ENCODE measurements around the gene KCNT1.

The KCNT1 gene

DNA sequence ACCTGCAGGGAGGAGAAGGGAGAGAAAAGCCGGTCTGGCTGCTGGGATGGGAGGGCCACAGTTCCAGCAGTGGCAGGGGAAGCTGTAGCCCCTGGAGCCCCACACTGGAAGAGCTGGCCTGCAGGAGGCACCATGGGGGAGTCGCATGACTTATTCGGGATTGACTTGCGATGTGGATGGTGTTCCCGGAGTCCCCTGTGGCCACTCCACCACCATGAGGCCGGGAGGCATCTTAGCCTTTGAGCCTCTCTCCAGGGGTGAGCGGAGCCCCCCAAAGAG is 92.0 kb downstream of the KCNT1 start:
- Histone ChIP-seq H3K4me3 (ENCODE audit: low read length) (no peak overlapping the region), H3K27me3 (ENCODE audit: insufficient read depth, low read length) (no peaks in the 10 kb centered on the region), H3K27ac (ENCODE audit: low read length) (no peak overlapping the region), H3K9me3 (ENCODE audit: insufficient read depth, low read depth, low read length) (no peaks in the 10 kb centered on the region), H3K9ac (ENCODE audit: low read depth, low read length) (no peak overlapping the region; the same call in 1 of the 2 replicates), H3K36me3 (ENCODE audit: insufficient read depth, low read depth, low read length) (no peaks in the 10 kb centered on the region), H3K4me1 (ENCODE audit: insufficient read depth, low read length) (no peaks in the 10 kb centered on the region)

GRCh38 chr9:135794361-135794885 is 92.4 kb downstream of the KCNT1 start:
- Histone ChIP-seq H3K4me3 (ENCODE audit: low read length) (no peak overlapping the region), H3K9me3 (ENCODE audit: insufficient read depth, low read depth, low read length) (no peaks in the 10 kb centered on the region), H3K36me3 (ENCODE audit: insufficient read depth, low read depth, low read length) (no peaks in the 10 kb centered on the region), H3K9ac (ENCODE audit: low read depth, low read length) (no peak overlapping the region), H3K27me3 (ENCODE audit: insufficient read depth, low read length) (no peaks in the 10 kb centered on the region), H3K4me1 (ENCODE audit: insufficient read depth, low read length) (no peaks in the 10 kb centered on the region), H3K27ac (ENCODE audit: low read length) (no peak overlapping the region)

DNA sequence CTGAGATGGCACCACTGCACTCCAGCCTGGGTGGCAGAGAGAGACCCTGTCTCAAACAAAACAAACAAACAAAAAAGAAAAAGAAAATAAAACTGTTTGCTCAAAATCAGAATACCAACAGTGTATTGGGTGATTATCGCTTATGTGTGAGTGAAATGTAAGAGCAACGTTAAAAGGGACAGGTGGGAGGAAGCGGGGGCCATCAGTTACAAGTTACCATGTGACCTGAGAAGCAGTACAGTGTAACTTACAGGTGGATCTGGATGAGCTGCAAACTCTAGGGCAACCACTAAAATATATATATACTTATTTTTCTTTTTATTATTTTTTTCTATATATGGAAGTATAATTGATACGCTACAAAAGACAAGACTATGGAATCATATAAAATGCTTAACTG is 93.4 kb downstream of the KCNT1 start:
- no peaks in the 10 kb centered on the region for H3K27me3 ChIP-seq (ENCODE audit: insufficient read depth, low read length)
- H3K9ac ChIP-seq (ENCODE audit: low read depth, low read length): no peak overlapping the region
- no peaks in the 10 kb centered on the region for H3K36me3 ChIP-seq (ENCODE audit: insufficient read depth, low read depth, low read length)
- no peaks in the 10 kb centered on the region for H3K9me3 ChIP-seq (ENCODE audit: insufficient read depth, low read depth, low read length)
- H3K4me3 ChIP-seq (ENCODE audit: low read length): no peak overlapping the region
- H3K4me1 ChIP-seq (ENCODE audit: insufficient read depth, low read length): no peaks in the 10 kb centered on the region
- no peak overlapping the region for H3K27ac ChIP-seq (ENCODE audit: low read length)

DNA sequence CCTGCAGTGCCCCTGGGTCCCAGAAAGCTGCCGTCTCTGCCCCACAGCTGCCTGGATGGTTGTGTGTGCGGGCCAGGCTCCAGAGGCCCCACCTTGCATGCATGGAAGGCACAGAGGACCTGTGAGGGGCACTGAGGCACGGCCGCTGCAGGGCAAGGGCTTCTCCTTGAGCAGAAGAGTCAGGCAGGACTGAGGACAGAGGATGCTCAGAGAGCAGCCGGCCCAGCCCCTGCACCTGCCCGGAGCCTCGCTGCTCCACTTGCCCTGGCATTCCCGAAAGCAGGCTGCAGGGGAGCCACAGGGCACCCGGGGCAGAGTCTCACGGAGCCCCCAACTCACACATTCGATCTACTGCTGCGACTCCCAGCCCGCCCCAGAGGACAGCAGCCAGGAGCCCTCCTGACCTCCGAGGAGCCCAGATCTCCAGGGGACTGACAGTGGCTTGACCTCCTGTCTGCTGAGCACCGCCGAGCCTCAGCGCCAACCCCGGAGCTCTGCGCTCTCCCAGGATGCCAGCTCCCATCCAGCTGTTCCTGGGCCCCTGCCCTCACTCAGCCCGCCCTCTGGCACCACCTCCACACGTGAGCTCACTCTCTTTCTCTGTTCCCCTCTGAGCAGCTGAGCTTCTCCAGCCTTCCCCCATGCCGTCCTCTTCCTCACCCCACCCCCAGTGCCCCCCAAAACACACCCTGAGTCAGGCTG is 95.0 kb downstream of the KCNT1 start:
- no peaks in the 10 kb centered on the region for H3K4me1 ChIP-seq (ENCODE audit: insufficient read depth, low read length)
- no peaks in the 10 kb centered on the region for H3K27me3 ChIP-seq (ENCODE audit: insufficient read depth, low read length)
- no peak overlapping the region for H3K27ac ChIP-seq (ENCODE audit: low read length)
- H3K9ac ChIP-seq (ENCODE audit: low read depth, low read length): no peak overlapping the region
- H3K36me3 ChIP-seq (ENCODE audit: insufficient read depth, low read depth, low read length): no peaks in the 10 kb centered on the region
- H3K9me3 ChIP-seq (ENCODE audit: insufficient read depth, low read depth, low read length): no peaks in the 10 kb centered on the region
- H3K4me3 ChIP-seq (ENCODE audit: low read length): no peak overlapping the region

GRCh38 chr9:135797507-135798262 is 95.7 kb downstream of the KCNT1 start:
- H3K9me3 ChIP-seq (ENCODE audit: insufficient read depth, low read depth, low read length): no peaks in the 10 kb centered on the region
- no peak overlapping the region for H3K27ac ChIP-seq (ENCODE audit: low read length)
- no peaks in the 10 kb centered on the region for H3K36me3 ChIP-seq (ENCODE audit: insufficient read depth, low read depth, low read length)
- H3K9ac ChIP-seq (ENCODE audit: low read depth, low read length): no peak overlapping the region
- no peaks in the 10 kb centered on the region for H3K4me1 ChIP-seq (ENCODE audit: insufficient read depth, low read length)
- no peaks in the 10 kb centered on the region for H3K27me3 ChIP-seq (ENCODE audit: insufficient read depth, low read length)
- no peak overlapping the region for H3K4me3 ChIP-seq (ENCODE audit: low read length)

DNA sequence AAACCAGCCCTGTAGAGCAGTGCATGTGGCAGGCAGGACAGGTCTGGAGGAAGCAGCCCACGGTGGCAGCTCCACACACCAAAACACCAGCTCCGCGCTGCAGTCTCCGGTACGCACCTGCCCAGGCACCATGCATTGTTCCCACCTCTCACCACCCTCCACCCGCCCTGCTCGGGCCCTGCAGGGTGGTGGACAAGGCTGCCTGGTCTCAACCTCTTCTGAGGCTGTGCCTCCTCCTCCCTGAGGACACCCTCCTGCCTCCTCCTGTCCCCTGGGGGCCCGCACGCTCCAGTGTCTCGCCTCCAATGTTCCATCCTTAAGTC is 96.2 kb downstream of the KCNT1 start:
- no peak overlapping the region for H3K27ac ChIP-seq (ENCODE audit: low read length)
- H3K36me3 ChIP-seq (ENCODE audit: insufficient read depth, low read depth, low read length): no peaks in the 10 kb centered on the region
- no peak overlapping the region for H3K4me3 ChIP-seq (ENCODE audit: low read length)
- no peaks in the 10 kb centered on the region for H3K27me3 ChIP-seq (ENCODE audit: insufficient read depth, low read length)
- no peak overlapping the region for H3K9ac ChIP-seq (ENCODE audit: low read depth, low read length)
- no peaks in the 10 kb centered on the region for H3K4me1 ChIP-seq (ENCODE audit: insufficient read depth, low read length)
- H3K9me3 ChIP-seq (ENCODE audit: insufficient read depth, low read depth, low read length): no peaks in the 10 kb centered on the region

DNA sequence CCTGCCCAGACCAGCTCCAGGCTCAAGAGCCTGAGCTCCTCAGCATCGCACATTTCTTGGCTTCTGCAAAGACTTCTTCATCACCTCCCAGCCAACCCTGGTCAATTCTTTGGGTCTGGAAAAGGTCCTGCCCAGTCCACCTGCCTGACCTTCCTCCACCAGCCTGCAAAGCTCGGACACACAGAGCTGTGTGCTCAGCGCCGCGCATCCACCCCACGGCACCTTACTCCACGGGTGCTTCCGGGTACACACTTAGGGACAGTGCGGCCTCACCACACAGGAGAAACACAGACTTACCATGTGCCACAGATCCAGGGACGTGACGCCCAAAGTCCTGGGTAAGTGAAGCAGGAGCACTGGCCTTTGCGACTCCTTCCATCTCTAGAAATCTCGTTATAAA is 97.3 kb downstream of the KCNT1 start:
- Histone ChIP-seq H3K36me3 (ENCODE audit: insufficient read depth, low read depth, low read length) (no peaks in the 10 kb centered on the region), H3K27me3 (ENCODE audit: insufficient read depth, low read length) (no peaks in the 10 kb centered on the region), H3K4me1 (ENCODE audit: insufficient read depth, low read length) (no peaks in the 10 kb centered on the region), H3K4me3 (ENCODE audit: low read length) (no peak overlapping the region), H3K9me3 (ENCODE audit: insufficient read depth, low read depth, low read length) (no peaks in the 10 kb centered on the region), H3K9ac (ENCODE audit: low read depth, low read length) (no peak overlapping the region), H3K27ac (ENCODE audit: low read length) (no peak overlapping the region)

DNA sequence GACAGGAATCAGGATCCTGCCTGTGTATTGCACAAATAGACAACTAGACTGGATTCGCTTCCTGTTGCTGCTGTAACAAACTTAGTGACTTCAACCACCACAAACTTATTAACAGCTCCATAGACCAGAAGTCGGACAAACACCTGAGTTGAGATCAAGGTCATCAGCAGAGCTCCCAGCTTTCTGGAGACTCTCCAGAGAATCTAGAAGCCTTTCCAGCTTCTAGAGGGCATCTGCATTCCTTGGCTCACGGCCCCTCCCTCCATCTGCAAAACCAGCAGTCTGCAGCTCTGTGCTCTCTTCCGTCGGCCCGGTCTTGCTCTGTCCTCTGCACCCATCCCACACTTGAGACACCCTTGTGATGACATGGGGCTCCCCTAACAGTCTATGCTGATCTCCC is 99.1 kb downstream of the KCNT1 start:
- Histone ChIP-seq H3K27me3 (ENCODE audit: insufficient read depth, low read length) (no peaks in the 10 kb centered on the region), H3K4me3 (ENCODE audit: low read length) (no peak overlapping the region), H3K9ac (ENCODE audit: low read depth, low read length) (no peak overlapping the region), H3K36me3 (ENCODE audit: insufficient read depth, low read depth, low read length) (no peaks in the 10 kb centered on the region), H3K9me3 (ENCODE audit: insufficient read depth, low read depth, low read length) (no peaks in the 10 kb centered on the region), H3K4me1 (ENCODE audit: insufficient read depth, low read length) (no peaks in the 10 kb centered on the region), H3K27ac (ENCODE audit: low read length) (no peak overlapping the region)

- H3K9me3 ChIP-seq (ENCODE audit: insufficient read depth, low read depth, low read length): no peaks in the 10 kb centered on the region
- no peak overlapping the region for H3K4me3 ChIP-seq (ENCODE audit: low read length)
- H3K27ac ChIP-seq (ENCODE audit: low read length): no peak overlapping the region
- no peaks in the 10 kb centered on the region for H3K36me3 ChIP-seq (ENCODE audit: insufficient read depth, low read depth, low read length)
- H3K4me1 ChIP-seq (ENCODE audit: insufficient read depth, low read length): no peaks in the 10 kb centered on the region
- no peaks in the 10 kb centered on the region for H3K27me3 ChIP-seq (ENCODE audit: insufficient read depth, low read length)
- H3K9ac ChIP-seq (ENCODE audit: low read depth, low read length): no peak overlapping the region
Measured at GRCh38 chr9:135802876-135803419, 101.0 kb downstream of the KCNT1 start.

- Histone ChIP-seq H3K27ac (ENCODE audit: low read length) (no peak overlapping the region), H3K9me3 (ENCODE audit: insufficient read depth, low read depth, low read length) (no peaks in the 10 kb centered on the region), H3K27me3 (ENCODE audit: insufficient read depth, low read length) (no peaks in the 10 kb centered on the region), H3K9ac (ENCODE audit: low read depth, low read length) (no peak overlapping the region), H3K4me1 (ENCODE audit: insufficient read depth, low read length) (no peaks in the 10 kb centered on the region), H3K36me3 (ENCODE audit: insufficient read depth, low read depth, low read length) (no peaks in the 10 kb centered on the region), H3K4me3 (ENCODE audit: low read length) (no peak overlapping the region)
Measured at GRCh38 chr9:135803441-135803840, 101.5 kb downstream of the KCNT1 start.

GRCh38 chr9:135804581-135805421 is 102.8 kb downstream of the KCNT1 start:
- no peaks in the 10 kb centered on the region for H3K27me3 ChIP-seq (ENCODE audit: insufficient read depth, low read length)
- H3K9me3 ChIP-seq (ENCODE audit: insufficient read depth, low read depth, low read length): no peaks in the 10 kb centered on the region
- H3K4me1 ChIP-seq (ENCODE audit: insufficient read depth, low read length): no peaks in the 10 kb centered on the region
- no peak overlapping the region for H3K9ac ChIP-seq (ENCODE audit: low read depth, low read length)
- peaks cover 13% of the 10 kb centered on the region for H3K36me3 ChIP-seq (ENCODE audit: insufficient read depth, low read depth, low read length)
- H3K4me3 ChIP-seq (ENCODE audit: low read length): no peak overlapping the region
- H3K27ac ChIP-seq (ENCODE audit: low read length): no peak overlapping the region

Data from iPS-20b (cell line).